Activated CD4-positive, alpha-beta T cell treated with anti-CD3 and anti-CD28 coated beads for 36 hours (primary cell): Measurements from ENCODE around the gene DICER1. TPM values are rescaled to one million over a fixed set of nuclear protein-coding genes. Genes with fewer than 3 reads are reported as not detected.
A peak's percentile ranks its signal among the peaks of the same experiment; 100 is the strongest.

ENCODE experiments used
- ATAC-seq: fragments of 200-7000 bp; cut with Tn5 transposase; one replicate; pipeline ENCODE4 v1.10.0; 2021; ENCODE audit warnings: mild to moderate bottlenecking, moderate library complexity
- CTCF ChIA-PET: fragments of 350-600 bp; sonication (Branson Sonifier 250); formaldehyde crosslinking; loops from one replicate; lab custom pipeline; 2021; ENCODE audit warnings: antibody characterized with exemption; lab: Charles Lee
- POLR2A ChIA-PET: fragments of 350-600 bp; sonication (Branson Sonifier 250); formaldehyde crosslinking; loops from one replicate; lab custom pipeline; 2021; ENCODE audit warnings: antibody characterized with exemption, inconsistent platforms; lab: Charles Lee
- DNase-seq: peaks from one replicate; pipeline ENCODE4 v3.0.0-alpha.2; 2020
- H3K27ac Mint-ChIP-seq: one replicate; pipeline ENCODE4 v1.8.0; 2021; ENCODE audit warnings: mixed read lengths
- H3K27me3 Mint-ChIP-seq: one replicate; pipeline ENCODE4 v1.8.0; 2021; ENCODE audit warnings: mixed read lengths
- H3K36me3 Mint-ChIP-seq: one replicate; pipeline ENCODE4 v1.8.0; 2021; ENCODE audit warnings: low read depth, mixed read lengths
- H3K4me1 Mint-ChIP-seq: one replicate; pipeline ENCODE4 v1.8.0; 2021; ENCODE audit warnings: mixed read lengths
- H3K4me3 Mint-ChIP-seq: one replicate; pipeline ENCODE4 v1.8.0; 2021; ENCODE audit warnings: mild to moderate bottlenecking, moderate library complexity, mixed read lengths
- H3K9me3 Mint-ChIP-seq: one replicate; pipeline ENCODE4 v1.8.0; 2021; ENCODE audit warnings: low read depth, mixed read lengths
- intact Hi-C, 2 experiments: fragments of 100-400 bp; cut with DNase I in 1 of 2; cut with micrococcal nuclease in 1 of 2; formaldehyde crosslinking; loops; one replicate each; pipeline versions ENCODE4 v1.14.2 to v1.15.1; 2022 to 2024; cut with DNase I, micrococcal nuclease
- total RNA-seq, 2 experiments: library from RNA; stranded (reverse); gene quantifications; one replicate each; pipeline ENCODE4 v1.2.3, GENCODE V29; 2021

The DICER1 gene
- total RNA-seq, 2 experiments from 2014 or later = 41.6 to 61.1 TPM

- DNase-seq = no peak
- no peaks in the 10 kb centered on the region for H3K27me3 Mint-ChIP-seq
- no peak overlapping the region for H3K4me3 Mint-ChIP-seq
- peaks cover 7% of the 10 kb centered on the region for H3K9me3 Mint-ChIP-seq
- CTCF ChIA-PET = interaction anchor here (1.1 kb wide), 1 partner anchor 10 kb away, joined by 3 read pairs; no protein-coding TSS in a partner anchor
- H3K4me1 Mint-ChIP-seq = no peaks in the 10 kb centered on the region
- POLR2A ChIA-PET = no interaction called here
- H3K27ac Mint-ChIP-seq = no peak overlapping the region
- ATAC-seq = no peak
- peaks cover 11% of the 10 kb centered on the region for H3K36me3 Mint-ChIP-seq
- intact Hi-C loops = no loop called here
These were observed 7.2 kb upstream of the DICER1 start for GRCh38 chr14:95164506-95164905.

GRCh38 chr14:95163666-95164065 lies 6.3 kb upstream of the DICER1 start:
- POLR2A ChIA-PET = no interaction called here
- CTCF ChIA-PET = no interaction called here
- no peak for ATAC-seq
- Mint-ChIP-seq H3K4me1 (peaks cover 2% of the 10 kb centered on the region), H3K4me3 (no peak overlapping the region), H3K27me3 (no peaks in the 10 kb centered on the region), H3K27ac (no peak overlapping the region), H3K36me3 (peaks cover 9% of the 10 kb centered on the region), H3K9me3 (peaks cover 7% of the 10 kb centered on the region)
- intact Hi-C loops = no loop called here
- no peak for DNase-seq

GRCh38 chr14:95163132-95163531 lies 5.8 kb upstream of the DICER1 start:
- no peak overlapping the region for H3K4me3 Mint-ChIP-seq
- intact Hi-C loops = no loop called here
- no peak for DNase-seq
- ChIA-PET POLR2A (no interaction called here), CTCF (no interaction called here)
- H3K27me3 Mint-ChIP-seq = no peaks in the 10 kb centered on the region
- no peak overlapping the region for H3K27ac Mint-ChIP-seq
- H3K9me3 Mint-ChIP-seq = peaks cover 7% of the 10 kb centered on the region
- no peak for ATAC-seq
- H3K4me1 Mint-ChIP-seq = peaks cover 3% of the 10 kb centered on the region
- peaks cover 9% of the 10 kb centered on the region for H3K36me3 Mint-ChIP-seq

GRCh38 chr14:95162641-95163040 lies 5.3 kb upstream of the DICER1 start:
- no peak for ATAC-seq
- Mint-ChIP-seq H3K27me3 (no peaks in the 10 kb centered on the region), H3K4me3 (no peak overlapping the region), H3K9me3 (peaks cover 7% of the 10 kb centered on the region), H3K27ac (no peak overlapping the region), H3K4me1 (peaks cover 6% of the 10 kb centered on the region), H3K36me3 (peaks cover 9% of the 10 kb centered on the region)
- intact Hi-C loops = no loop called here
- POLR2A ChIA-PET = no interaction called here
- CTCF ChIA-PET = interaction anchor here (1.4 kb wide), 1 partner anchor 12 kb away, joined by 3 read pairs; no protein-coding TSS in a partner anchor
- no peak for DNase-seq

GRCh38 chr14:95157048-95157326 lies 342 bp downstream of the DICER1 start:
- H3K9me3 Mint-ChIP-seq = no peaks in the 10 kb centered on the region
- H3K4me1 Mint-ChIP-seq = peaks cover 42% of the 10 kb centered on the region
- DNase-seq (no peak), ATAC-seq (peak; percentile 28)
- CTCF ChIA-PET = interaction anchor here (0.6 kb wide), 1 partner anchor 1225 kb away, joined by 5 read pairs; no protein-coding TSS in a partner anchor
- POLR2A ChIA-PET = no interaction called here
- peaks cover 21% of the 10 kb centered on the region for H3K36me3 Mint-ChIP-seq
- H3K27ac Mint-ChIP-seq = no peak overlapping the region
- H3K27me3 Mint-ChIP-seq = no peaks in the 10 kb centered on the region
- intact Hi-C loops = loop anchor here (1.0 to 10.0 kb wide), 14 partner anchors 104 to 1822 kb away; partner anchors contain the start of genes ATG2B (in 1 of the 2), BTBD7 (in 1 of the 2), CLMN (in 1 of the 2) and DDX24 (in 1 of the 2)
- peak overlapping the region; percentile 95 for H3K4me3 Mint-ChIP-seq

GRCh38 chr14:95156161-95157047 lies 925 bp downstream of the DICER1 start:
- H3K36me3 Mint-ChIP-seq = peaks cover 21% of the 10 kb centered on the region
- H3K27me3 Mint-ChIP-seq = no peaks in the 10 kb centered on the region
- ATAC-seq (peak; percentile 28), DNase-seq (peak; percentile 63)
- H3K4me3 Mint-ChIP-seq = peak overlapping the region; percentile 79
- peaks cover 48% of the 10 kb centered on the region for H3K4me1 Mint-ChIP-seq
- H3K27ac Mint-ChIP-seq = peak overlapping the region; percentile 75
- intact Hi-C loops = loop anchor here (1.0 to 10.0 kb wide), 14 partner anchors 104 to 1822 kb away; partner anchors contain the start of genes ATG2B (in 1 of the 2), BTBD7 (in 1 of the 2), CLMN (in 1 of the 2) and DDX24 (in 1 of the 2)
- H3K9me3 Mint-ChIP-seq = no peaks in the 10 kb centered on the region
- POLR2A ChIA-PET = interaction anchor here (0.8 kb wide), 1 partner anchor 40 kb away, joined by 4 read pairs; no protein-coding TSS in a partner anchor
- CTCF ChIA-PET = interaction anchor here (1.2 to 1.4 kb wide), 2 partner anchors 15 to 19 kb away, joined by 5 to 6 read pairs; no protein-coding TSS in a partner anchor

GRCh38 chr14:95155045-95155444 lies 2.3 kb downstream of the DICER1 start:
- no peak for DNase-seq
- H3K27me3 Mint-ChIP-seq = no peaks in the 10 kb centered on the region
- intact Hi-C loops = loop anchor here (5.0 to 10.0 kb wide), 9 partner anchors 112 to 1820 kb away; partner anchors contain the start of genes BTBD7 (in 1 of the 2), CLMN (in 1 of the 2), PAPOLA (in 1 of the 2) and SYNE3 (in 1 of the 2)
- H3K9me3 Mint-ChIP-seq = no peaks in the 10 kb centered on the region
- H3K4me3 Mint-ChIP-seq = peak overlapping the region; percentile 79
- H3K27ac Mint-ChIP-seq = peak overlapping the region; percentile 78
- CTCF ChIA-PET = interaction anchor here (1.4 kb wide), 1 partner anchor 17 kb away, joined by 6 read pairs; no protein-coding TSS in a partner anchor
- POLR2A ChIA-PET = interaction anchor here (0.7 kb wide), 1 partner anchor 381 kb away, joined by 3 read pairs; no protein-coding TSS in a partner anchor
- H3K36me3 Mint-ChIP-seq = peaks cover 21% of the 10 kb centered on the region
- ATAC-seq = no peak
- peaks cover 60% of the 10 kb centered on the region for H3K4me1 Mint-ChIP-seq

- H3K4me1 Mint-ChIP-seq = peaks cover 69% of the 10 kb centered on the region
- H3K27me3 Mint-ChIP-seq = no peaks in the 10 kb centered on the region
- intact Hi-C loops = loop anchor here in 1 of 2 experiments (10.0 kb wide), 3 partner anchors 1189 to 1819 kb away; partner anchors contain the start of genes BTBD7 and PAPOLA
- H3K36me3 Mint-ChIP-seq = peaks cover 22% of the 10 kb centered on the region
- H3K27ac Mint-ChIP-seq = no peak overlapping the region
- no peak for DNase-seq
- ATAC-seq = no peak
- POLR2A ChIA-PET = no interaction called here
- H3K9me3 Mint-ChIP-seq = no peaks in the 10 kb centered on the region
- CTCF ChIA-PET = interaction anchor here (1.0 kb wide), 1 partner anchor 11 kb away, joined by 3 read pairs; no protein-coding TSS in a partner anchor
- H3K4me3 Mint-ChIP-seq = peak overlapping the region; percentile 23
These were observed 3.5 kb downstream of the DICER1 start for GRCh38 chr14:95153866-95154265.

- CTCF ChIA-PET = no interaction called here
- Mint-ChIP-seq H3K27me3 (no peaks in the 10 kb centered on the region), H3K27ac (no peak overlapping the region), H3K4me3 (no peak overlapping the region), H3K9me3 (peaks cover 2% of the 10 kb centered on the region), H3K4me1 (peaks cover 79% of the 10 kb centered on the region), H3K36me3 (peaks cover 33% of the 10 kb centered on the region)
- DNase-seq (no peak), ATAC-seq (no peak)
- POLR2A ChIA-PET = interaction anchor here (0.6 kb wide), 1 partner anchor 1504 kb away, joined by 4 read pairs; no protein-coding TSS in a partner anchor
- intact Hi-C loops = loop anchor here in 1 of 2 experiments (10.0 kb wide), 3 partner anchors 1187 to 1817 kb away; partner anchors contain the start of genes BTBD7 and PAPOLA
These were observed 5.8 kb downstream of the DICER1 start for GRCh38 chr14:95151561-95151960.

- Mint-ChIP-seq H3K4me3 (no peak overlapping the region), H3K27me3 (no peaks in the 10 kb centered on the region), H3K27ac (no peak overlapping the region), H3K4me1 (peaks cover 82% of the 10 kb centered on the region), H3K9me3 (peaks cover 8% of the 10 kb centered on the region), H3K36me3 (peaks cover 39% of the 10 kb centered on the region)
- ATAC-seq (peak; percentile 64), DNase-seq (no peak)
- POLR2A ChIA-PET = no interaction called here
- CTCF ChIA-PET = interaction anchor here (1.1 to 1.4 kb wide), 4 partner anchors 11 to 50 kb away, joined by 3 read pairs; no protein-coding TSS in a partner anchor
- intact Hi-C loops = loop anchor here in 1 of 2 experiments (10.0 kb wide), 3 partner anchors 1186 to 1816 kb away; partner anchors contain the start of genes BTBD7 and PAPOLA
These were observed 6.4 kb downstream of the DICER1 start for GRCh38 chr14:95150910-95151309.

GRCh38 chr14:95149441-95149840 lies 7.9 kb downstream of the DICER1 start:
- CTCF ChIA-PET = interaction anchor here (1.0 to 1.4 kb wide), 4 partner anchors 8 to 21 kb away, joined by 3 read pairs; no protein-coding TSS in a partner anchor
- peaks cover 17% of the 10 kb centered on the region for H3K9me3 Mint-ChIP-seq
- intact Hi-C loops = loop anchor here in 1 of 2 experiments (2.0 kb wide), 1 partner anchor 21 kb away; no protein-coding TSS in a partner anchor
- ATAC-seq (no peak), DNase-seq (no peak)
- POLR2A ChIA-PET = no interaction called here
- no peaks in the 10 kb centered on the region for H3K27me3 Mint-ChIP-seq
- H3K36me3 Mint-ChIP-seq = peaks cover 39% of the 10 kb centered on the region
- no peak overlapping the region for H3K27ac Mint-ChIP-seq
- no peak overlapping the region for H3K4me3 Mint-ChIP-seq
- peaks cover 78% of the 10 kb centered on the region for H3K4me1 Mint-ChIP-seq
